ENCODE results near the gene MAGI1. TPM values are rescaled to one million over a fixed set of nuclear protein-coding genes. Genes with fewer than 3 reads are reported as not detected.

The MAGI1 gene
- total and polyA plus RNA-seq, 2 donors (not counting 1 experiment from before 2014, with no cell fraction given) = 15.7 to 23.7 TPM

DNA sequence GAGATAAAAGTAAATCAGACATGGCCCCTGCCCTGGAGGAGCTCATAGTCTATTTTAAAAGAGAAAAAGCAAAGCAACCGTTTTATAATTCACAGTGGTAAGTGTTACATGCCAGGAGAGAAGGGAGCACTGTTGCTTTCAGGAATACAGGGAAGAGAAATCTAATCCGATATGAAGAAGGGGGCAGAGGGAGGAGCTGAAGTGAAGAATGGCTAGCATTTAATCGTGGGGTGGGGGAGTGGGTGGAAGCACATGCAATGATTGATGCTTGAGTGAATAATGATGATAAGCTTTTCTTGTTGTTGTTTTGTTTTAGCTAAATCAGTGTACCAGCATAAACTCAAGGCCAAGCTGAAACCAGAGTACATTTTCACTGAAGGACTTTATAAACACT, 629.5 kb downstream of the MAGI1 start:
- no peak for DNase-seq (ENCODE audit: low read depth in 2 of 2)
- Histone ChIP-seq H3K4me3 (replicated peaks in 1 of 4; ENCODE audit: control extremely low read depth in 1 of 4, insufficient read depth in 1 of 4, low read depth in 3 of 4, low read length in 4 of 4) (no peak overlapping the region), H3K9me3 (ENCODE audit: control insufficient read depth, insufficient read depth, low read depth, low read length) (no peaks in the 10 kb centered on the region), H3K9ac (ENCODE audit: insufficient read depth, low read length) (no peak overlapping the region), H3K36me3 (ENCODE audit: control insufficient read depth, insufficient read depth, low read length) (no peaks in the 10 kb centered on the region), H3K79me2 (ENCODE audit: control insufficient read depth, insufficient read depth, low read length) (no peaks in the 10 kb centered on the region), H2AFZ (ENCODE audit: low read length) (no peak overlapping the region), H3K27me3 (ENCODE audit: control insufficient read depth, insufficient read depth, low read length) (no peaks in the 10 kb centered on the region), H4K20me1 (ENCODE audit: control insufficient read depth, extremely low read depth, insufficient read depth, low read length) (no peaks in the 10 kb centered on the region), H3K27ac (ENCODE audit: insufficient read depth, low read length) (no peak overlapping the region), H3K4me2 (ENCODE audit: extremely low read depth, insufficient read depth, low read length) (no peak overlapping the region), H3K4me1 (ENCODE audit: control insufficient read depth, extremely low read depth, insufficient read depth, low read length) (no peaks in the 10 kb centered on the region)
- TF ChIP-seq, protein P1, sequence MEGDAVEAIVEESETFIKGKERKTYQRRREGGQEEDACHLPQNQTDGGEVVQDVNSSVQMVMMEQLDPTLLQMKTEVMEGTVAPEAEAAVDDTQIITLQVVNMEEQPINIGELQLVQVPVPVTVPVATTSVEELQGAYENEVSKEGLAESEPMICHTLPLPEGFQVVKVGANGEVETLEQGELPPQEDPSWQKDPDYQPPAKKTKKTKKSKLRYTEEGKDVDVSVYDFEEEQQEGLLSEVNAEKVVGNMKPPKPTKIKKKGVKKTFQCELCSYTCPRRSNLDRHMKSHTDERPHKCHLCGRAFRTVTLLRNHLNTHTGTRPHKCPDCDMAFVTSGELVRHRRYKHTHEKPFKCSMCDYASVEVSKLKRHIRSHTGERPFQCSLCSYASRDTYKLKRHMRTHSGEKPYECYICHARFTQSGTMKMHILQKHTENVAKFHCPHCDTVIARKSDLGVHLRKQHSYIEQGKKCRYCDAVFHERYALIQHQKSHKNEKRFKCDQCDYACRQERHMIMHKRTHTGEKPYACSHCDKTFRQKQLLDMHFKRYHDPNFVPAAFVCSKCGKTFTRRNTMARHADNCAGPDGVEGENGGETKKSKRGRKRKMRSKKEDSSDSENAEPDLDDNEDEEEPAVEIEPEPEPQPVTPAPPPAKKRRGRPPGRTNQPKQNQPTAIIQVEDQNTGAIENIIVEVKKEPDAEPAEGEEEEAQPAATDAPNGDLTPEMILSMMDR (conservative IDR thresholded peaks at IDR 0.05 in 1 of 2, IDR thresholded peaks at IDR 0.05 in 1 of 2; ENCODE audit: low read depth in 1 of 2, low read length in 2 of 2) = no peak
- no peak for TF ChIP-seq EZH2 (IDR thresholded peaks at IDR 0.05; ENCODE audit: low read length, missing control alignments)

DNA sequence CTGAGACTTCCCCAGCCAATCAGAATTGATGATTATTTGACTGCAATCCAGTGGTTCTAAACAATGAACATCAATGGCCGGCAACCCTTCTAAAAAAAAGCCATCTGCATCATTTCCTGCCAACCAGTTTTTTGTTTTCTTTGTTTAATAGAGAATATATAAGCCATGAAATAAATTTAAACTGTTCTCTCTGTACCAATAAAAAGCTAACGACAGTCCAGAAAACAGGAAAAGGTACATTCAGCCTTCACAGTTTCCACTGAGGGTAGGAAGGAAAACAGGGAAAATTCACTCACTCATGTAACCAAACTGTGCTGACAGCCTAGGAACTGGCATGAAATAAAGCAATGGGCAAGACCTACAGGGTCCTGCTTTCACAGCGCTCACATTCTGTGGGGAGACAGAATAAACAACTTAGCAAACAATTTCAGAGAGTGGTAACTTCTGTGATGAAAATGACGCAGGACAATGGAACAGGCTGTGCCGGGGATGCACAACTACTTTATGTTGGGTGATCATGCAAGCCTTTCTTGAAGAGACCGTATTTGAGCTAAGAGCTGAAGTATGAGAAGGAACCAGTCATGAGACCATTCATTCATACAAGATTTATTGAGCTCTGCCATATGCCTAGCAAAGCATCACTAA, 630.1 kb downstream of the MAGI1 start:
- Histone ChIP-seq H2AFZ (ENCODE audit: low read length) (no peak overlapping the region), H3K4me1 (ENCODE audit: control insufficient read depth, extremely low read depth, insufficient read depth, low read length) (no peaks in the 10 kb centered on the region), H4K20me1 (ENCODE audit: control insufficient read depth, extremely low read depth, insufficient read depth, low read length) (no peaks in the 10 kb centered on the region), H3K79me2 (ENCODE audit: control insufficient read depth, insufficient read depth, low read length) (no peaks in the 10 kb centered on the region), H3K36me3 (ENCODE audit: control insufficient read depth, insufficient read depth, low read length) (no peaks in the 10 kb centered on the region), H3K9ac (ENCODE audit: insufficient read depth, low read length) (no peak overlapping the region), H3K9me3 (ENCODE audit: control insufficient read depth, insufficient read depth, low read depth, low read length) (no peaks in the 10 kb centered on the region), H3K27me3 (ENCODE audit: control insufficient read depth, insufficient read depth, low read length) (no peaks in the 10 kb centered on the region), H3K27ac (ENCODE audit: insufficient read depth, low read length) (no peak overlapping the region), H3K4me3 (replicated peaks in 1 of 4; ENCODE audit: control extremely low read depth in 1 of 4, insufficient read depth in 1 of 4, low read depth in 3 of 4, low read length in 4 of 4) (no peak overlapping the region), H3K4me2 (ENCODE audit: extremely low read depth, insufficient read depth, low read length) (no peak overlapping the region)
- no peak for TF ChIP-seq EZH2 (IDR thresholded peaks at IDR 0.05; ENCODE audit: low read length, missing control alignments)
- TF ChIP-seq, protein P1 (conservative IDR thresholded peaks at IDR 0.05 in 1 of 2, IDR thresholded peaks at IDR 0.05 in 1 of 2; ENCODE audit: low read depth in 1 of 2, low read length in 2 of 2) = no peak
- DNase-seq (ENCODE audit: low read depth in 2 of 2) = no peak

DNA sequence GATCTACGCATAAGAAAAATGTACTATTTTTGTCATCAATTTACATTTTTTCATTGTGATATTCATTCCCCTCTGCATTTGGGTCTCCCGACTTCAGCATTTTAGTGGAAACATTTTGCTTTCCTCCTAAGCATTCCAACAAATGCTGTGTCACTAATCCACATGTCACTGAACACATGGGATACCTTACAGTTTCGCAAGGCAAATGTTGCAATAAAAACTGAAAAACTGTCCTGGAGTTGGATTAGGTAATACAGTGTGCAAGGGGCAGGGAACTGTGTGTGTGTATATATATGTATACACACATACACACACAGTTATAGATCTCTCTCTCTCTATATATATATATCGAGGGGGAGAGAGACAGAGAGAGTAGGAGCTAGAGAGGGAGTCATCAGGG, 632.2 kb downstream of the MAGI1 start:
- H3K4me2 ChIP-seq (ENCODE audit: extremely low read depth, insufficient read depth, low read length) = no peak overlapping the region
- no peaks in the 10 kb centered on the region for H4K20me1 ChIP-seq (ENCODE audit: control insufficient read depth, extremely low read depth, insufficient read depth, low read length)
- DNase-seq (ENCODE audit: low read depth in 2 of 2) = peak in 1 of 2 donors; percentile 70
- TF ChIP-seq, protein P1 (conservative IDR thresholded peaks at IDR 0.05 in 1 of 2, IDR thresholded peaks at IDR 0.05 in 1 of 2; ENCODE audit: low read depth in 1 of 2, low read length in 2 of 2) = no peak
- H3K36me3 ChIP-seq (ENCODE audit: control insufficient read depth, insufficient read depth, low read length) = no peaks in the 10 kb centered on the region
- no peaks in the 10 kb centered on the region for H3K9me3 ChIP-seq (ENCODE audit: control insufficient read depth, insufficient read depth, low read depth, low read length)
- no peak overlapping the region for H2AFZ ChIP-seq (ENCODE audit: low read length)
- H3K79me2 ChIP-seq (ENCODE audit: control insufficient read depth, insufficient read depth, low read length) = no peaks in the 10 kb centered on the region
- peaks cover 4% of the 10 kb centered on the region for H3K4me1 ChIP-seq (ENCODE audit: control insufficient read depth, extremely low read depth, insufficient read depth, low read length)
- H3K27me3 ChIP-seq (ENCODE audit: control insufficient read depth, insufficient read depth, low read length) = no peaks in the 10 kb centered on the region
- H3K9ac ChIP-seq (ENCODE audit: insufficient read depth, low read length) = no peak overlapping the region
- H3K4me3 ChIP-seq (replicated peaks in 1 of 4; ENCODE audit: control extremely low read depth in 1 of 4, insufficient read depth in 1 of 4, low read depth in 3 of 4, low read length in 4 of 4) = no peak overlapping the region
- no peak overlapping the region for H3K27ac ChIP-seq (ENCODE audit: insufficient read depth, low read length)
